GM12878 (cell line): ENCODE results near the gene PTGES3L. TPM values are rescaled to one million over a fixed set of nuclear protein-coding genes. Genes with fewer than 3 reads are reported as not detected.
A peak's percentile ranks its signal among the peaks of the same experiment; 100 is the strongest.

Experiments used
- ATAC-seq: fragments of 200-7000 bp; cut with Tn5 transposase; 3 replicates; pipeline ENCODE4 v1.9.1; 2020; ENCODE audit warnings: mild to moderate bottlenecking, moderate library complexity
- BruUV-seq: library from RNA; stranded (reverse); fragments of 400-500 nt; replicated peaks from 2 replicates; lab custom pipeline; 2021; lab: Mats Ljungman, UMichigan
- CTCF ChIA-PET: fragments of 300-600 bp; sonication (Branson Sonifier 250); formaldehyde crosslinking; extraction: SDS; loops from one replicate; lab custom pipeline; 2021; ENCODE audit warnings: inconsistent platforms; lab: Yijun Ruan, JAX
- POLR2A ChIA-PET: fragments of 350-600 bp; formaldehyde crosslinking; extraction: SDS; loops from one replicate; lab custom pipeline; 2021; ENCODE audit warnings: inconsistent platforms; lab: Charles Lee
- RAD21 ChIA-PET: fragments of 300-600 bp; sonication (Branson Sonifier 250); formaldehyde crosslinking; loops from one replicate; lab custom pipeline; 2023; ENCODE audit warnings: antibody characterized with exemption; ENCODE audit not compliant: unreplicated experiment; lab: Charles Lee
- SMC1A ChIA-PET: fragments of 300-600 bp; sonication (Branson Sonifier 250); formaldehyde crosslinking; loops from one replicate; lab custom pipeline; 2023; ENCODE audit not compliant: unreplicated experiment, uncharacterized antibody; lab: Charles Lee
- DNase-seq: peaks from one replicate; pipeline ENCODE4 v3.0.0-alpha.2; 2011; ENCODE audit warnings: low read depth, low spot score
- FAIRE-seq: peaks from 3 replicates; lab custom pipeline; 2011; peaks lifted over from hg19 to GRCh38; lab: Jason Lieb, UNC
- H2AFZ ChIP-seq: 2 replicates; pipeline ENCODE4 v1.6.0; 2011; ENCODE audit warnings: low read depth, low read length, control low read depth; ENCODE audit not compliant: control insufficient read depth
- H3K27ac ChIP-seq: 2 replicates; pipeline ENCODE4 v1.5.1; 2011; ENCODE audit warnings: control low read depth; ENCODE audit not compliant: control insufficient read depth, insufficient read depth
- H3K27me3 ChIP-seq, 2 experiments: replicated peaks in 1 of 2; 2 replicates each; pipeline versions ENCODE4 v1.6.0 to v1.6.1; 2011; ENCODE audit warnings: low read length in 1 of 2; ENCODE audit not compliant: control insufficient read depth in 2 of 2, insufficient read depth in 2 of 2
- H3K36me3 ChIP-seq, 2 experiments: 2 replicates each; pipeline ENCODE4 v1.5.1; 2011; ENCODE audit warnings: low read length in 1 of 2; ENCODE audit not compliant: control insufficient read depth in 2 of 2, insufficient read depth in 2 of 2
- H3K4me1 ChIP-seq: 2 replicates; pipeline ENCODE4 v1.6.1; 2011; ENCODE audit warnings: mild to moderate bottlenecking, low read length, moderate library complexity, mixed read lengths; ENCODE audit not compliant: control insufficient read depth, insufficient read depth
- H3K4me2 ChIP-seq: 2 replicates; pipeline ENCODE4 v1.6.0; 2011; ENCODE audit warnings: control low read depth; ENCODE audit not compliant: control insufficient read depth, insufficient read depth
- H3K4me3 ChIP-seq: fragments of 200-600 bp; sonication (generic); 2 replicates; pipeline ENCODE4 v1.5.1; 2016
- H3K79me2 ChIP-seq: 2 replicates; pipeline ENCODE4 v1.6.0; 2011; ENCODE audit warnings: low read length; ENCODE audit not compliant: control insufficient read depth, insufficient read depth
- H3K9ac ChIP-seq: 2 replicates; pipeline ENCODE4 v1.8.0; 2011; ENCODE audit warnings: low read length, control low read depth, mixed read lengths; ENCODE audit not compliant: control insufficient read depth, insufficient read depth
- H3K9me3 ChIP-seq: replicated peaks from 3 replicates; pipeline ENCODE4 v1.5.1; 2011; ENCODE audit warnings: mild to moderate bottlenecking, low read length; ENCODE audit not compliant: control insufficient read depth, insufficient read depth
- H4K20me1 ChIP-seq: 2 replicates; pipeline ENCODE4 v1.6.0; 2011; ENCODE audit not compliant: control insufficient read depth, insufficient read depth
- ASH2L ChIP-seq: fragments of 300-600, 200-600 bp; sonication (generic); IDR thresholded peaks from 2 replicates; pipeline ENCODE4 v1.6.1; 2017; ENCODE audit warnings: low read depth, mild to moderate bottlenecking, borderline replicate concordance
- BRCA1 ChIP-seq: IDR thresholded peaks from 2 replicates; pipeline ENCODE4 v1.6.1; 2011; ENCODE audit warnings: low read depth, low read length, improper control_type of control experiment
- EGR1 ChIP-seq, 2 experiments: IDR thresholded peaks; 1 replicate in 1 of 2; 2 replicates in 1 of 2; pipeline ENCODE4 v1.6.1; 2011 to 2012; ENCODE audit warnings: low read depth in 2 of 2, low read length in 2 of 2, borderline replicate concordance in 1 of 2, mild to moderate bottlenecking in 1 of 2, moderate library complexity in 1 of 2
- HCFC1 ChIP-seq: fragments of 150-350 bp; IDR thresholded peaks from 2 replicates; pipeline ENCODE4 v1.6.1; 2014; ENCODE audit warnings: low read length
- IRF4 ChIP-seq: IDR thresholded peaks from 2 replicates; pipeline ENCODE4 v1.6.1; 2011; ENCODE audit warnings: low read depth, low read length
- MYB ChIP-seq: fragments of 150-350 bp; IDR thresholded peaks from 2 replicates; pipeline ENCODE4 v1.6.1; 2014; ENCODE audit warnings: mild to moderate bottlenecking, low read depth, low read length, borderline replicate concordance
- NR2F1 ChIP-seq: fragments of 450-650 bp; conservative IDR thresholded peaks from 2 replicates; pipeline ENCODE4 v1.6.1; 2017; ENCODE audit warnings: mild to moderate bottlenecking
- TARDBP ChIP-seq: IDR thresholded peaks from 2 replicates; pipeline ENCODE4 v1.6.1; 2016; ENCODE audit warnings: borderline replicate concordance
- ZZZ3 ChIP-seq: IDR thresholded peaks from 2 replicates; pipeline ENCODE4 v1.6.1; 2011; ENCODE audit warnings: low read depth; ENCODE audit not compliant: control insufficient read depth, insufficient read length
- WGBS: methylation state at CpG from one replicate; pipeline ENCODE4 v1.1.6; 2016; ENCODE audit warnings: low lambda C conversion rate; ENCODE audit not compliant: insufficient replicate concordance, insufficient coverage; ENCODE audit errors: missing lambda C conversion rate; 5-methylcytosine and 5-hydroxymethylcytosine counted together
- in situ Hi-C: fragments of 300-500 bp; cut with MboI; formaldehyde crosslinking; loops from 9 replicates; pipeline ENCODE4 v1.14.3; 2018; ENCODE audit warnings: mixed read lengths
- intact Hi-C: fragments of 100-400 bp; cut with micrococcal nuclease; formaldehyde crosslinking; loops from one replicate; pipeline ENCODE4 v1.14.2; 2022; ENCODE audit not compliant: unreplicated experiment
- polyA plus RNA-seq, 11 experiments: library from polyadenylated mRNA; depleted of rRNA in 4 of 11; unstranded in 6 of 11; stranded (reverse) in 5 of 11; fragments of >200 nt; fragmentation: Nextera tagmentation in 4 of 11; fragmentation: Illumina TruSeq in 1 of 11; extraction: Ambion mirVana in 4 of 11; extraction: Trizol in 1 of 11; gene quantifications; 1 replicate in 1 of 11; 2 replicates in 10 of 11; pipeline versions ENCODE4 v1.2.1 to v1.2.3, GENCODE V29; 2011 to 2016; ENCODE audit warnings: inconsistent platforms in 2 of 11, missing spikeins in 2 of 11, low read depth in 1 of 11
- total RNA-seq, 4 experiments: library from RNA; depleted of rRNA in 3 of 4; stranded (reverse); fragments of >200 nt in 3 of 4; fragmentation: Illumina TruSeq in 1 of 4; extraction: Trizol in 1 of 4; gene quantifications; 2 replicates each; pipeline versions ENCODE4 v1.2.1 to v1.2.3, GENCODE V29; 2013 to 2021
- TF ChIP-seq, protein P1 (sequence below): fragments of 450-650 bp; IDR thresholded peaks from 2 replicates; pipeline ENCODE4 v1.6.1; 2017; ENCODE audit warnings: mild to moderate bottlenecking, low read depth, inconsistent platforms; ENCODE audit not compliant: poor library complexity, severe bottlenecking
- TF ChIP-seq, protein P2 (sequence below): IDR thresholded peaks from 2 replicates; pipeline ENCODE4 v1.6.1; 2011; ENCODE audit warnings: low read depth, mild to moderate bottlenecking, low read length, moderate library complexity, borderline replicate concordance; ENCODE audit errors: extremely low read depth
- TF ChIP-seq, protein P3 (sequence below): fragments of 450-650 bp; IDR thresholded peaks from 2 replicates; pipeline ENCODE4 v1.6.1; 2017; ENCODE audit warnings: mild to moderate bottlenecking, moderate library complexity
- TF ChIP-seq, protein P4 (sequence below): fragments of 450-650 bp; IDR thresholded peaks from 2 replicates; pipeline ENCODE4 v1.6.1; 2018; ENCODE audit warnings: borderline replicate concordance, mild to moderate bottlenecking; ENCODE audit not compliant: partially characterized antibody

PTGES3L gene
- total and polyA plus RNA-seq, 10 of the 15 experiments (the other 5 are each of a cell fraction or from before 2014, with no cell fraction given), result 0.11 to 2.3 (median 0.98) TPM

DNA sequence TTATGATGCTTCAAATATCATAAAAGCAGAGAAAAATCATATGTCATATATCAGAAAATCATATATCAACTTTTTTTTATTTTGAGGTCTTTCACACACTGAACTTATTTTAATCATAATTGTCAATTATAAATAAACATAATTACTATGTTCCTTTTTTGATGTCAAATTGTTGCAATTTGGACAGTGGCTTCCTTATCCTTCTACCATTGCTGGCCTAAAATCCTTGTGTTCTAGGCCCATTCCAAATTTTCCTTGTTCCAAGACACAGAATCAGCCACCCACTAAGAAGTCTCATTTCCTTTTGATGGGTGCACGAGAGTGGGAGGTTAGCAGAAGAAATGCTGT is 50.4 kb downstream of the PTGES3L start:
- ATAC-seq, result no peak
- POLR2A ChIA-PET, result interaction anchor here (0.5 to 1.2 kb wide), 2 partner anchors 68 to 192 kb away, joined by 3 read pairs; partner anchors contain the start of gene RPL27
- TF ChIP-seq, protein P1, sequence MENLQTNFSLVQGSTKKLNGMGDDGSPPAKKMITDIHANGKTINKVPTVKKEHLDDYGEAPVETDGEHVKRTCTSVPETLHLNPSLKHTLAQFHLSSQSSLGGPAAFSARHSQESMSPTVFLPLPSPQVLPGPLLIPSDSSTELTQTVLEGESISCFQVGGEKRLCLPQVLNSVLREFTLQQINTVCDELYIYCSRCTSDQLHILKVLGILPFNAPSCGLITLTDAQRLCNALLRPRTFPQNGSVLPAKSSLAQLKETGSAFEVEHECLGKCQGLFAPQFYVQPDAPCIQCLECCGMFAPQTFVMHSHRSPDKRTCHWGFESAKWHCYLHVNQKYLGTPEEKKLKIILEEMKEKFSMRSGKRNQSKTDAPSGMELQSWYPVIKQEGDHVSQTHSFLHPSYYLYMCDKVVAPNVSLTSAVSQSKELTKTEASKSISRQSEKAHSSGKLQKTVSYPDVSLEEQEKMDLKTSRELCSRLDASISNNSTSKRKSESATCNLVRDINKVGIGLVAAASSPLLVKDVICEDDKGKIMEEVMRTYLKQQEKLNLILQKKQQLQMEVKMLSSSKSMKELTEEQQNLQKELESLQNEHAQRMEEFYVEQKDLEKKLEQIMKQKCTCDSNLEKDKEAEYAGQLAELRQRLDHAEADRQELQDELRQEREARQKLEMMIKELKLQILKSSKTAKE, result no peak
- TF ChIP-seq BRCA1 (no peak), HCFC1 (no peak), ZZZ3 (no peak), ASH2L (no peak), EGR1 (IDR thresholded peaks at IDR 0.05; ENCODE audit: borderline replicate concordance in 1 of 2, low read depth in 2 of 2, low read length in 2 of 2) (no peak), TARDBP (no peak), MYB (no peak), NR2F1 (no peak), IRF4 (no peak)
- TF ChIP-seq, protein P2, sequence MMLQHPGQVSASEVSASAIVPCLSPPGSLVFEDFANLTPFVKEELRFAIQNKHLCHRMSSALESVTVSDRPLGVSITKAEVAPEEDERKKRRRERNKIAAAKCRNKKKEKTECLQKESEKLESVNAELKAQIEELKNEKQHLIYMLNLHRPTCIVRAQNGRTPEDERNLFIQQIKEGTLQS, result no peak
- TF ChIP-seq, protein P3, sequence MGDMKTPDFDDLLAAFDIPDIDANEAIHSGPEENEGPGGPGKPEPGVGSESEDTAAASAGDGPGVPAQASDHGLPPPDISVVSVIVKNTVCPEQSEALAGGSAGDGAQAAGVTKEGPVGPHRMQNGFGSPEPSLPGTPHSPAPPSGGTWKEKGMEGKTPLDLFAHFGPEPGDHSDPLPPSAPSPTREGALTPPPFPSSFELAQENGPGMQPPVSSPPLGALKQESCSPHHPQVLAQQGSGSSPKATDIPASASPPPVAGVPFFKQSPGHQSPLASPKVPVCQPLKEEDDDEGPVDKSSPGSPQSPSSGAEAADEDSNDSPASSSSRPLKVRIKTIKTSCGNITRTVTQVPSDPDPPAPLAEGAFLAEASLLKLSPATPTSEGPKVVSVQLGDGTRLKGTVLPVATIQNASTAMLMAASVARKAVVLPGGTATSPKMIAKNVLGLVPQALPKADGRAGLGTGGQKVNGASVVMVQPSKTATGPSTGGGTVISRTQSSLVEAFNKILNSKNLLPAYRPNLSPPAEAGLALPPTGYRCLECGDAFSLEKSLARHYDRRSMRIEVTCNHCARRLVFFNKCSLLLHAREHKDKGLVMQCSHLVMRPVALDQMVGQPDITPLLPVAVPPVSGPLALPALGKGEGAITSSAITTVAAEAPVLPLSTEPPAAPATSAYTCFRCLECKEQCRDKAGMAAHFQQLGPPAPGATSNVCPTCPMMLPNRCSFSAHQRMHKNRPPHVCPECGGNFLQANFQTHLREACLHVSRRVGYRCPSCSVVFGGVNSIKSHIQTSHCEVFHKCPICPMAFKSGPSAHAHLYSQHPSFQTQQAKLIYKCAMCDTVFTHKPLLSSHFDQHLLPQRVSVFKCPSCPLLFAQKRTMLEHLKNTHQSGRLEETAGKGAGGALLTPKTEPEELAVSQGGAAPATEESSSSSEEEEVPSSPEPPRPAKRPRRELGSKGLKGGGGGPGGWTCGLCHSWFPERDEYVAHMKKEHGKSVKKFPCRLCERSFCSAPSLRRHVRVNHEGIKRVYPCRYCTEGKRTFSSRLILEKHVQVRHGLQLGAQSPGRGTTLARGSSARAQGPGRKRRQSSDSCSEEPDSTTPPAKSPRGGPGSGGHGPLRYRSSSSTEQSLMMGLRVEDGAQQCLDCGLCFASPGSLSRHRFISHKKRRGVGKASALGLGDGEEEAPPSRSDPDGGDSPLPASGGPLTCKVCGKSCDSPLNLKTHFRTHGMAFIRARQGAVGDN, result no peak
- TF ChIP-seq, protein P4, sequence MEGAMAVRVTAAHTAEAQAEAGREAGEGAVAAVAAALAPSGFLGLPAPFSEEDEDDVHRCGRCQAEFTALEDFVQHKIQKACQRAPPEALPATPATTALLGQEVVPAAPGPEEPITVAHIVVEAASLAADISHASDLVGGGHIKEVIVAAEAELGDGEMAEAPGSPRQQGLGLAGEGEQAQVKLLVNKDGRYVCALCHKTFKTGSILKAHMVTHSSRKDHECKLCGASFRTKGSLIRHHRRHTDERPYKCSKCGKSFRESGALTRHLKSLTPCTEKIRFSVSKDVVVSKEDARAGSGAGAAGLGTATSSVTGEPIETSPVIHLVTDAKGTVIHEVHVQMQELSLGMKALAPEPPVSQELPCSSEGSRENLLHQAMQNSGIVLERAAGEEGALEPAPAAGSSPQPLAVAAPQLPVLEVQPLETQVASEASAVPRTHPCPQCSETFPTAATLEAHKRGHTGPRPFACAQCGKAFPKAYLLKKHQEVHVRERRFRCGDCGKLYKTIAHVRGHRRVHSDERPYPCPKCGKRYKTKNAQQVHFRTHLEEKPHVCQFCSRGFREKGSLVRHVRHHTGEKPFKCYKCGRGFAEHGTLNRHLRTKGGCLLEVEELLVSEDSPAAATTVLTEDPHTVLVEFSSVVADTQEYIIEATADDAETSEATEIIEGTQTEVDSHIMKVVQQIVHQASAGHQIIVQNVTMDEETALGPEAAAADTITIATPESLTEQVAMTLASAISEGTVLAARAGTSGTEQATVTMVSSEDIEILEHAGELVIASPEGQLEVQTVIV, result no peak

More for the DNA sequence above, 50.4 kb downstream of the PTGES3L start:
- ChIA-PET RAD21 (interaction anchor here (0.6 to 3.0 kb wide), 9 partner anchors 8 to 351 kb away, joined by 4 to 12 read pairs (median 5); partner anchors contain the start of genes AOC2, PSMC3IP and RPL27), SMC1A (interaction anchor here (1.1 to 2.5 kb wide), 6 partner anchors 9 to 554 kb away, joined by 3 to 11 read pairs (median 5); partner anchors contain the start of genes DHX8 and RPL27), CTCF (interaction anchor here (0.6 to 4.5 kb wide), 18 partner anchors 7 to 700 kb away, joined by 3 to 40 read pairs (median 4); partner anchors contain the start of gene RPL27)
- 100% methylated on average over 1 of the region's 1 CpG for WGBS
- Histone ChIP-seq H3K9ac (no peak overlapping the region), H3K9me3 (no peaks in the 10 kb centered on the region), H3K4me2 (no peak overlapping the region), H3K4me1 (peaks cover 9% of the 10 kb centered on the region), H3K27me3 (no peaks in the 10 kb centered on the region), H3K79me2 (no peaks in the 10 kb centered on the region), H4K20me1 (no peaks in the 10 kb centered on the region), H2AFZ (peak overlapping the region; percentile 91), H3K36me3 (no peaks in the 10 kb centered on the region), H3K4me3 (no peak overlapping the region), H3K27ac (no peak overlapping the region; the same call in 1 of the 2 replicates)
- no peak for FAIRE-seq
- no peak for DNase-seq
- intact Hi-C loops, result no loop called here
- in situ Hi-C loops, result no loop called here
- no TSS peak for BruUV-seq
